ENCODE measurements around the gene ABHD17C. TPM values are rescaled to one million over a fixed set of nuclear protein-coding genes. Genes with fewer than 3 reads are reported as not detected.

ABHD17C gene
- total RNA-seq, 1 donor from 2014 or later, result 5.3 TPM

DNA sequence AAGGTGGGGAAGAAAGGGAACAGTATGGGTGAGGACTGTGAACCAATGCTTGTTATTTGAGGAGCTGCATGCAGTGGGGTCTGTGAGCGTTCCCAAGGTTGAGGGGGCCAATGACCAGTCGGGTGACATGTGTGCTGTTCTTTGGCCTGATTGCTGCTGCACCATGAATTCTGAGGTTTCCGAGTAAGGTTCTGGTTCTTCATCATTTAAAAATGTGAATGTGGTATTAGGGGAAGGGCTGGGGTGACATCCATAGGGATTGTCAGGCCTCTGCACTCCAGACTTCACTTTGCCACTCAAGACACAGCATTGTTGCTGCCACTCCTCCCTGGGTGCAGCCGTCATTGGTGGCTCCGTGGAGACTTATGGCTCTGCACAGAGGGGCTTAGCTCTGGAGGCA is 32.5 kb downstream of the ABHD17C start:
- Mint-ChIP-seq H3K27ac (no peak overlapping the region), H3K9me3 (no peaks in the 10 kb centered on the region), H3K27me3 (no peaks in the 10 kb centered on the region), H3K4me1 (no peaks in the 10 kb centered on the region), H3K4me3 (no peak overlapping the region), H3K36me3 (ENCODE audit: low read depth) (peaks cover 1% of the 10 kb centered on the region)
- intact Hi-C loops (cut with micrococcal nuclease), result no loop called here
- DNase-seq, result no peak

DNA sequence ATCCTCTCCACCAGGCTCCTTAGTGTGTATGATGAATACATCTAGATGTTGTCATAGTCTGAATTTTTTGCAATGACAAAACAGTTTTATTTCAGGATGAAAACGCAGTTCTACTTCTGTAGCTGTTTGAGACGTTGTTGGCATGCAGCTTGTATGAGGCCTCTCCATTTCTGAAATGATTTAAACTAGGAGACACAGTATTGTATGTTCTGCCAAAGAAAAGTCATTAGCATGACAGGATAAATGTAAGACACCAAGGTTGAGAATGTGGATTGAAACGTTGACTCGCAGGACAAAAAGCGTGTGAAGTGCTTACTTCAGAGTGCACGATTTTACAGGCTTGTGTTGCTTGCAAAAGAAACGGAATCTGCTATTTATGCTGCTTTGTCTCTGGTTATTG is 35.3 kb downstream of the ABHD17C start:
- Mint-ChIP-seq H3K27me3 (no peaks in the 10 kb centered on the region), H3K4me3 (no peak overlapping the region), H3K27ac (no peak overlapping the region), H3K36me3 (ENCODE audit: low read depth) (peaks cover 1% of the 10 kb centered on the region), H3K9me3 (no peaks in the 10 kb centered on the region), H3K4me1 (no peaks in the 10 kb centered on the region)
- intact Hi-C loops (cut with micrococcal nuclease), result no loop called here
- no peak for DNase-seq

- Mint-ChIP-seq H3K4me1 (no peaks in the 10 kb centered on the region), H3K4me3 (no peak overlapping the region), H3K36me3 (ENCODE audit: low read depth) (peaks cover 1% of the 10 kb centered on the region), H3K27me3 (no peaks in the 10 kb centered on the region), H3K27ac (no peak overlapping the region), H3K9me3 (no peaks in the 10 kb centered on the region)
- no peak for DNase-seq
- intact Hi-C loops (cut with micrococcal nuclease), result no loop called here
These were observed 35.8 kb downstream of the ABHD17C start for GRCh38 chr15:80730926-80731325.

- Mint-ChIP-seq H3K4me1 (no peaks in the 10 kb centered on the region), H3K4me3 (no peak overlapping the region)
These were observed 37.1 kb downstream of the ABHD17C start for GRCh38 chr15:80732167-80732566.

GRCh38 chr15:80732818-80733217 is 37.7 kb downstream of the ABHD17C start:
- Mint-ChIP-seq H3K27me3 (no peaks in the 10 kb centered on the region), H3K4me3 (no peak overlapping the region), H3K9me3 (no peaks in the 10 kb centered on the region), H3K4me1 (no peaks in the 10 kb centered on the region), H3K27ac (no peak overlapping the region), H3K36me3 (ENCODE audit: low read depth) (no peaks in the 10 kb centered on the region)
- DNase-seq, result no peak
- intact Hi-C loops (cut with micrococcal nuclease), result no loop called here

More at GRCh38 chr15:80732167-80732566, 37.1 kb downstream of the ABHD17C start:
- no peak for DNase-seq
- Mint-ChIP-seq H3K36me3 (ENCODE audit: low read depth) (no peaks in the 10 kb centered on the region), H3K27me3 (no peaks in the 10 kb centered on the region), H3K27ac (no peak overlapping the region), H3K9me3 (no peaks in the 10 kb centered on the region)
- intact Hi-C loops (cut with micrococcal nuclease), result no loop called here

- no peaks in the 10 kb centered on the region for H3K36me3 Mint-ChIP-seq (ENCODE audit: low read depth)
- H3K4me1 Mint-ChIP-seq, result no peaks in the 10 kb centered on the region
- intact Hi-C loops (cut with micrococcal nuclease), result no loop called here
- no peak overlapping the region for H3K4me3 Mint-ChIP-seq
- H3K27ac Mint-ChIP-seq, result no peak overlapping the region
- DNase-seq, result no peak
- H3K9me3 Mint-ChIP-seq, result no peaks in the 10 kb centered on the region
- no peaks in the 10 kb centered on the region for H3K27me3 Mint-ChIP-seq
These were observed 38.4 kb downstream of the ABHD17C start for GRCh38 chr15:80733460-80733859.

DNA sequence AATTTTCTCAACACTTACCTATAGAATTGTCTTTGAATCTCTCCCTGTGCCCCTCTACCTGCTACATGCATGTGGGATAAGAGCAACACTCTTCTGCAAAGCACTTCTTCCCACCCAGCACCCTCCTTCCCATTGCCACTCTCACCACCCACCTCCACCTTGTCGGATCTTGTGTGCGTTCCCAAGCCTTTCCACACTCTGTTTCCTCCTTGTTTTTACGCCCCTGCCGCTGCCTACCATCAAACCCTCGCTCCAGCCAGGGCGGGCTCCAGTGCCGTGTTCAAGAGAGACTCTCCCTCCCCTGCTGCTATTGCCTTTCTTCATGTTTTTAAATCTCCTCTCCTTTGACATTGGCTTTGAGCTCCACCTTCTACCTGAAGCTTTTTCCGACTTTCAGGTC is 40.2 kb downstream of the ABHD17C start:
- intact Hi-C loops (cut with micrococcal nuclease), result no loop called here
- no peaks in the 10 kb centered on the region for H3K9me3 Mint-ChIP-seq

GRCh38 chr15:80736560-80736959 is 41.5 kb downstream of the ABHD17C start:
- intact Hi-C loops (cut with micrococcal nuclease), result no loop called here
- no peaks in the 10 kb centered on the region for H3K9me3 Mint-ChIP-seq
- H3K4me3 Mint-ChIP-seq, result no peak overlapping the region
- no peak for DNase-seq
- H3K4me1 Mint-ChIP-seq, result no peaks in the 10 kb centered on the region
- no peak overlapping the region for H3K27ac Mint-ChIP-seq
- H3K27me3 Mint-ChIP-seq, result no peaks in the 10 kb centered on the region
- H3K36me3 Mint-ChIP-seq (ENCODE audit: low read depth), result no peaks in the 10 kb centered on the region

More for the DNA sequence above, 40.2 kb downstream of the ABHD17C start:
- no peak overlapping the region for H3K27ac Mint-ChIP-seq
- H3K36me3 Mint-ChIP-seq (ENCODE audit: low read depth), result no peaks in the 10 kb centered on the region
- no peaks in the 10 kb centered on the region for H3K4me1 Mint-ChIP-seq
- H3K27me3 Mint-ChIP-seq, result no peaks in the 10 kb centered on the region
- DNase-seq, result no peak
- no peak overlapping the region for H3K4me3 Mint-ChIP-seq

DNA sequence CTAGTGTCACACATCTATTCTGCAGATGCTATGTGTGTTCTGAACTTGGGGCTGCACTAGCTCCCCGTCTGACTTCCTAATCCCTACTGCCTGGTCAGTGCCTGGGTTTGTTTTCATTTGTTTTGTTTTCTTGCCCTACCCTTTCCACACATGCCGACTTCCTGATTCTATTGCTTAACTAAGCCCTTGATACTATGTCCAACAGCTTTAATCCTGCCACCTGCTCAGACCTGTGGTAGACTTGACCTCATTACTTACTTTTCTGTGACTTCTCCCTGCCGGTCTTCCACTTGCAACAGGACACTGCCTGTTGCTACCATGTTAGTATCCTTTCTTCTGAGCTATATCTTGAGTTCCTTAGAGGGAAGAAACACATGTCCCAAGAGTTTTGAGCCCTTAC is 44.8 kb downstream of the ABHD17C start:
- no peak overlapping the region for H3K4me3 Mint-ChIP-seq
- DNase-seq, result no peak
- no peaks in the 10 kb centered on the region for H3K27me3 Mint-ChIP-seq
- no peaks in the 10 kb centered on the region for H3K4me1 Mint-ChIP-seq
- no peak overlapping the region for H3K27ac Mint-ChIP-seq
- H3K9me3 Mint-ChIP-seq, result no peaks in the 10 kb centered on the region
- no peaks in the 10 kb centered on the region for H3K36me3 Mint-ChIP-seq (ENCODE audit: low read depth)
- intact Hi-C loops (cut with micrococcal nuclease), result no loop called here

- no peak for DNase-seq
- H3K36me3 Mint-ChIP-seq (ENCODE audit: low read depth), result no peaks in the 10 kb centered on the region
- no peak overlapping the region for H3K27ac Mint-ChIP-seq
- no peak overlapping the region for H3K4me3 Mint-ChIP-seq
- no peaks in the 10 kb centered on the region for H3K9me3 Mint-ChIP-seq
- intact Hi-C loops (cut with micrococcal nuclease), result no loop called here
- H3K27me3 Mint-ChIP-seq, result peaks cover 2% of the 10 kb centered on the region
- H3K4me1 Mint-ChIP-seq, result no peaks in the 10 kb centered on the region
These were observed 47.0 kb downstream of the ABHD17C start for GRCh38 chr15:80742081-80742480.

- no peaks in the 10 kb centered on the region for H3K9me3 Mint-ChIP-seq
These were observed 48.2 kb downstream of the ABHD17C start for GRCh38 chr15:80743189-80743833.

DNA sequence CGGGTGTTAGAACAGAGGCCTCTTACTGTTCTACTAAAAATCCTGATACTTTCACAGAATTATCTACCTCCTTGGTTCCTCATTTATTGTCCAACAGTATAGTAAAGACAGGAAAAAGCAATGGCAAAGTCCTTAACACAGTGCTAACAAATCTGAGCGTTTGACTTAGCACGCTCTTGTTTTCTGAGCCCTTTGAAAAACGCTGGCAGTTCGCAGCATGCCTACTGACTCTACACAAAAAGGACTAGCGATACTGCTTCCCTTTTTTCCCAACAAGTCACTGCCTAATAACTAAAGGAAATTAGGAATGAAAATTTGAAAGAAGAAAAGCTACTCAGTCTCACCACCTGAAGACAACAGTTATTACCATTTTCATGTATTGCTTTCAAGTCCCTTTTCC is 49.3 kb downstream of the ABHD17C start:
- H3K9me3 Mint-ChIP-seq, result no peaks in the 10 kb centered on the region
- no peaks in the 10 kb centered on the region for H3K4me1 Mint-ChIP-seq
- peaks cover 2% of the 10 kb centered on the region for H3K27me3 Mint-ChIP-seq
- H3K27ac Mint-ChIP-seq, result no peak overlapping the region
- no peak overlapping the region for H3K4me3 Mint-ChIP-seq
- no peak for DNase-seq
- no peaks in the 10 kb centered on the region for H3K36me3 Mint-ChIP-seq (ENCODE audit: low read depth)
- intact Hi-C loops (cut with micrococcal nuclease), result no loop called here

More at GRCh38 chr15:80743189-80743833, 48.2 kb downstream of the ABHD17C start:
- H3K27ac Mint-ChIP-seq, result no peak overlapping the region
- H3K36me3 Mint-ChIP-seq (ENCODE audit: low read depth), result no peaks in the 10 kb centered on the region
- no peak for DNase-seq
- no peak overlapping the region for H3K4me3 Mint-ChIP-seq
- intact Hi-C loops (cut with micrococcal nuclease), result no loop called here
- no peaks in the 10 kb centered on the region for H3K4me1 Mint-ChIP-seq
- peaks cover 2% of the 10 kb centered on the region for H3K27me3 Mint-ChIP-seq

- Mint-ChIP-seq H3K4me1 (no peaks in the 10 kb centered on the region), H3K9me3 (no peaks in the 10 kb centered on the region), H3K4me3 (no peak overlapping the region), H3K27ac (no peak overlapping the region), H3K36me3 (ENCODE audit: low read depth) (no peaks in the 10 kb centered on the region), H3K27me3 (peaks cover 2% of the 10 kb centered on the region)
- intact Hi-C loops (cut with micrococcal nuclease), result no loop called here
- DNase-seq, result no peak
These were observed 49.7 kb downstream of the ABHD17C start for GRCh38 chr15:80744826-80745225.

GRCh38 chr15:80745888-80746287 is 50.8 kb downstream of the ABHD17C start:
- peaks cover 2% of the 10 kb centered on the region for H3K27me3 Mint-ChIP-seq
- H3K36me3 Mint-ChIP-seq (ENCODE audit: low read depth), result no peaks in the 10 kb centered on the region
- no peak overlapping the region for H3K27ac Mint-ChIP-seq
- no peak for DNase-seq
- no peaks in the 10 kb centered on the region for H3K9me3 Mint-ChIP-seq
- no peak overlapping the region for H3K4me3 Mint-ChIP-seq
- H3K4me1 Mint-ChIP-seq, result no peaks in the 10 kb centered on the region
- intact Hi-C loops (cut with micrococcal nuclease), result no loop called here
